HEK293 (cell line): ENCODE measurements around the gene PIGQ.

Source experiments
- BCL6B ChIP-seq: fragments of 450-650 bp; formaldehyde crosslinking; IDR thresholded peaks from 2 replicates; pipeline ENCODE4 v1.5.1; 2017; ENCODE audit warnings: missing biosample characterization, missing genetic modification characterization
- CTCF ChIP-seq: fragments of 450-650 bp; formaldehyde crosslinking; IDR thresholded peaks from 2 replicates; pipeline ENCODE4 v1.5.1; 2016; ENCODE audit warnings: missing biosample characterization, missing genetic modification characterization
- FEZF1 ChIP-seq: fragments of 450-650 bp; formaldehyde crosslinking; IDR thresholded peaks from 2 replicates; pipeline ENCODE4 v1.5.1; 2016; ENCODE audit warnings: missing biosample characterization, missing genetic modification characterization
- HIC1 ChIP-seq: fragments of 450-650 bp; formaldehyde crosslinking; IDR thresholded peaks from 2 replicates; pipeline ENCODE4 v1.5.1; 2016; ENCODE audit warnings: missing biosample characterization, missing genetic modification characterization
- KLF1 ChIP-seq: fragments of 450-650 bp; formaldehyde crosslinking; IDR thresholded peaks from 2 replicates; pipeline ENCODE4 v1.5.1; 2016; ENCODE audit warnings: missing biosample characterization, missing genetic modification characterization
- KLF10 ChIP-seq: fragments of 450-650 bp; IDR thresholded peaks from 2 replicates; pipeline ENCODE4 v1.5.1; 2018; ENCODE audit warnings: missing biosample characterization, mild to moderate bottlenecking, missing genetic modification characterization
- REST ChIP-seq: fragments of 450-650 bp; formaldehyde crosslinking; IDR thresholded peaks from 2 replicates; pipeline ENCODE4 v1.5.1; 2016; ENCODE audit warnings: missing biosample characterization, missing genetic modification characterization
- YY1 ChIP-seq: fragments of 450-650 bp; formaldehyde crosslinking; IDR thresholded peaks from 2 replicates; pipeline ENCODE4 v1.5.1; 2018; ENCODE audit warnings: missing biosample characterization, missing genetic modification characterization
- ZBTB7A ChIP-seq: fragments of 450-650 bp; formaldehyde crosslinking; IDR thresholded peaks from 2 replicates; pipeline ENCODE4 v1.5.1; 2016; ENCODE audit warnings: low read depth, missing biosample characterization, missing genetic modification characterization
- ZNF830 ChIP-seq: fragments of 450-650 bp; IDR thresholded peaks from 2 replicates; pipeline ENCODE4 v1.5.0; 2018; ENCODE audit warnings: missing biosample characterization, missing genetic modification characterization, low read depth, mild to moderate bottlenecking, moderate library complexity
- ZSCAN5A ChIP-seq: fragments of 450-650 bp; formaldehyde crosslinking; IDR thresholded peaks from 2 replicates; pipeline ENCODE4 v1.5.1; 2016; ENCODE audit warnings: missing biosample characterization, missing genetic modification characterization
- ZXDB ChIP-seq: fragments of 450-650 bp; formaldehyde crosslinking; IDR thresholded peaks from 2 replicates; pipeline ENCODE4 v1.5.1; 2016; ENCODE audit warnings: missing biosample characterization, missing genetic modification characterization

GRCh38 chr16:621526-622105 lies 51.8 kb downstream of the PIGQ start:
- TF ChIP-seq CTCF = no peak
- TF ChIP-seq YY1 = no peak
- TF ChIP-seq KLF10 (tag by site-specific recombination) = no peak
- TF ChIP-seq REST (tag by site-specific recombination) = no peak
- TF ChIP-seq KLF1 (tag by site-specific recombination) = no peak
- no peak for TF ChIP-seq BCL6B
- no peak for TF ChIP-seq HIC1 (tag by site-specific recombination)
- TF ChIP-seq ZXDB (tag by site-specific recombination) = no peak
- no peak for TF ChIP-seq ZNF830 (tag by site-specific recombination)
- TF ChIP-seq ZSCAN5A (tag by site-specific recombination) = no peak
- no peak for TF ChIP-seq ZBTB7A (tag by site-specific recombination)
- TF ChIP-seq FEZF1 = no peak
